NCI-H1048 (cell line): ENCODE results near the gene FARSA.
A peak's percentile ranks its signal among the peaks of the same experiment; 100 is the strongest.
"Not testable (repeated sequence)": the region's sequence is repeated elsewhere in the genome, so short reads cannot be mapped to it uniquely, and the experiment has no call there.

Experiments
- DNase-seq: peaks from one replicate; lab custom pipeline; 2025; lab: John Stamatoyannopoulos, UW

FARSA gene

DNA sequence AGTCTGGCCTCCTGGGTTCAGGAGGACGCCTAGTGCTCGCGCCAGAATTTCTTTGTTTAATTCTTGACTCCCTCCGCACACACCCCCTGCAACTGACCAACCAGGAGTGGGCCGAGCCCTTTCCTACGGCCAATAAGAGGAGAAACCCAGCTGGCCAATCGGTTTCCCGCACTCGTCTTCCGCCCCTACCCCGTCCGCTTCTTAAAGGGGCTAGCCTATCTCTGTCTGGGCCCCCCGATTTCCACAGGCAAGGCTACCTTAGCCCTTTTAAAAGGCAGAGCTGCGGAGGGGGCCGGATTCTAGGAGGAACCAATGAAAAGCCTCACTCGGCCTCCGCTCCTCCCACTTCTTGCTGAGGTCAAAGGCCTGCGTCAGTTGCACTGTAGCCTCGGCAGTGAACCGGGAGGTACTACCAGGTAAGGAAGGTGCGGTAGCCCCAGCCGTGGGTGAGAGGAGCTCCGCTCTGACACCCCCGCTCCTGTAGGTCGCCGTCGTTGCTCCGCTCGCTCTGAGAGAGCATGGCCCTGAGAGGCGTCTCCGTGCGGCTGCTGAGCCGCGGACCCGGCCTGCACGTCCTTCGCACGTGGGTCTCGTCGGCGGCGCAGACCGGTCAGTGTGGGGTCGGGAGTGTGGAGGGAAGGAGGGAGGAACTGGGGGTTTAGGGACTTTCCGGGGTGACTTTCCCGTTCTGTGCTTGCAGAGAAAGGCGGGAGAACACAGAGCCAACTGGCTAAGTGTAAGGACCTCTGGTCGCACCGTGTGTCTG is 42.5 kb downstream of the FARSA start, which contains the start of gene GCDH:
TSS of gene GCDH (plus strand) at position 374 of the 766 bp plus-strand sequence. CDS start at position 519, 145 bp downstream.
- peak; percentile 99 for DNase-seq

DNA sequence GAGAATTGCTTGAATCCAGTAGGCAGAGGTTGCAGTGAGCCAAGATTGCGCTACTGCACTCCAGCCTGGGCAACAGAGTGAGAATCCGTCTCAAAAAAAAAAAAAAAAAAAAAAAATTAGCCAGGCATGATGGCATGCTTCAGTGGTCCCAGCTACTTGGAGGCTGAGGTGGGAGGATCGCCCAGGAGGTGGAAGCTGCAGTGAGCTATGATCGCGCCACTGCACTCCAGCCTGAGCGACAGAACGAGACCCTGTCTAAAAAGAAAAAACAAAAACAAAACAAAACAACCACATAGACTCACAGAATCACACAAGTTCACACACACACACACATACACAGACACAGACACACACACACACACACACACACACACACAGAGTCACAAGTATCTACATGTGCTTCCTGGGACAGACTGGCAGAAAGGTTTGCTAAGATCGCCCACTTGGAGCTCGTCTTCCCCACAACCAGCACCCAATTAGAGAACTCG is 43.2 kb downstream of the FARSA start:
- not testable (repeated sequence) for DNase-seq

DNA sequence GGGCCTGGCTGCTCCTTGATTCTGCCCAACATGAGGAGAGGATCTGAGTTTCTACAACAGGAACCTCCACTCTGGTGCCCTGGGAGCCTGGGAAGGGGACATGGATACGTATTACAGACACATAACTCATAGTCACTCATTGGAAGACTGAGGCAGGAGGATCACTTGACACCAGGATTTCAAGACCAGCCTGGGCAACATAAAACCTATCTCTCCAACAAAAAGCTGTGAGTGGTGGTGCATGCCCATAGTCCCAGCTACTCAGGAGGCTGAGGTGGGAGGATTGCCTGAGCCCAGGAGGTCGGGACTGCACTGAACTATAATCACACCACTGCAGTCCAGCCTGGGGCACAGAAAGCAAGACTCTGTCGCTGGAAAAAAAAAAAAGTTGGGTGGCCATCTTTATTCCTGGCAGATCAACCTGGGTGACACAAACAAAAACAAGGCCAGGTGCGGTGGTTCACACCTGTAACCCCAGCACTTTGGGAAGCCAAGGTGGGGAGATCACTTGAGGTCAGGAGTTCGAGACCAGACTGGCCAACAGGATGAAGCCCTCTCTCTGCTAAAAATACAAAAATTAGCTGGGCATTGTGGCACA is 45.4 kb downstream of the FARSA start:
- DNase-seq, result no peak

DNA sequence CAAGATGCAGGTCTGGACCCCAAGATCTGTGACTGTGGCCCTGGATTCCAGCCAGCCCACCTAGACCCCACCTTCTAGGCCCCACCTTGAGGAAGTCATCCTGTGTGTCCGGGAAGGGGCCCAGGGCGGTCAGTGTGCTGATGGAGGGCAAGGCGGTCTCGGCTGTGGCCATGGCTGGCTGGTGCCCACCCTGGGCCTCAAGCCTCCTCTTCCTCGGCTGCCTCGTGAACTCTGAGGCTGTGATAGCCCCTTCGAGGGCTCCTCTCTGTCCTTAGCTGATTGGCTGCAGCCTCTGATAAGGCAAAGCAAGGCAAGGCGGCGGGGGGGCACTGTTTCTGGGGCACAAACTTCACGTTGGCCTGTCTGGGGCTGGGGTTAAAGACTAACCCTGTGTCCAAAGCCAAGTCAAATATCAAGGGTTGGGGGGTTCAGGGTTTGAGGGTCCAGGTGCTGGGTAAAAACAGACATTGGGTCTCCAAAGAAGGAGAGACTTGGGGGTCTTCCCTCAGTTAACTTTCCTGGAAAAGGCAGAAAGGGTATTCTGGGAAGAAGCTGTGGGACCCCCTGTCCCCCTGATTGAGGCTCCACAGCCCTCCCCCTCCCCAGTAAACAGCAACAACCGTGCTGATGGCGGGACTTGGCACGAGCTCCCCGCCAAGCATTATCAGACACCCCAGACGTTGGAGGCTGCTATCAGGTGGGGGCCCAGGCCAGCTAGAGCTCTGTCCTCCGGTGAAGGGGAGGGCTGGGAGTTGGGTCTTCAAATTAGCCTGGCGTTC is 46.4 kb downstream of the FARSA start, which contains the start of gene KLF1:
TSS of gene KLF1 (minus strand) at position 233 of the 779 bp plus-strand sequence. CDS start at position 172, 61 bp downstream.
- no peak for DNase-seq

DNA sequence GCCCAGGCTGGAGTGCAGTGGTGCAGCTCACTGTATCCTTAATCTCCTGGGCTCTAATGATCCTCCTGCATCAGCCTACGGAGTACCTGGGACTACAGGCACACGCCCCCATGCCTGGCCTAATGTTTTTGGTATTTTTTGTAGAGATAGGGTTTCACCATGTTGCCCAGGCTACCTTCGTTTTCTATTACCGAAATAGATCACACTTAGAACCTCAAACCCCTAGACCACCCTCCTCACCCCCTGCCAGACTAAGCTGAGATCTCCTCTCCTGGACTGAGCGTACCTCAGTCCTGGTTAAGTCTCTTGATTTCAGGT is 46.9 kb downstream of the FARSA start:
- DNase-seq, result no peak

DNA sequence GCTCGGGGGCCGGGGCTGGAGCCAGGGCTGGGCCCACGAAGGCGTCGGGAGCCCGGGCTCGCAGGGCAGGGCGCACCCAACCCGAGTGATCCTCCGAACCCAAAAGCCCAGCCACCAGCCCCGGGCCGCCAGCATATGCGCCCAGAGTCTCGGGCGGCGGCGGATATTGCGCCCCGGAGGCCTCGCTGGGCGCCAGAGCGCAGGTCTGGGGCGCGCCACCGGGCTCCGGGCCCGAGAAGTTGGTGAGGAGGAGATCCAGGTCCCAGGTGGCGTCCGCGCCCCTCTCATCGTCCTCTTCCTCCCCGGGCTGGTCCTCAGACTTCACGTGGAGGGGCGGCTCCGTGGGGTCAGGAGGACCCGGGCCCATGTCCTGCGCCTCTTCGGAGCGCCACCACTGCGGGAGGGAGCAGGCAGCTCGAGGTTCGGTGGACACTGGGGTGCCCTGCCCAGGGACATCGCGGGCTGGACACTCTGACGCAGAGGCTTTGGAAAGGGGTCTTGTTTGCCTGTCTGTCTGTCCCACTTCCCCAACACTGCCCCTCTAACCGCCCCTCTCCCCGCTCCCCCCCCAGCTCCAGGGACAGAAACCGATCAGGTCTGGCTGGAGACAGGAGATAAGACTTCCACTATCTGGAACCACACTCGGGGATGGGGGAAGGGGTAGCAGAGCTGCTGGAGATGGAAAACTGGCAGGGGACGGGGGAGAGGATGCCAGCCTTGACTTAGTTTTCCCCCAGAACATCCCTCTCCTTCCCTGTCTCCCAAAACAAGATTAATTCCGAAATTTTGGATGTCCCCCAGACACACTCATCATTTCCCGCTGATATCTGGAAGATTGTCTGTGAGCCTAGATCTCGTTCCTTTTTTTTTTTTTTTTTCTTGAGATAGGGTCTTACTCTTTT is 47.5 kb downstream of the FARSA start:
- DNase-seq, result no peak

DNA sequence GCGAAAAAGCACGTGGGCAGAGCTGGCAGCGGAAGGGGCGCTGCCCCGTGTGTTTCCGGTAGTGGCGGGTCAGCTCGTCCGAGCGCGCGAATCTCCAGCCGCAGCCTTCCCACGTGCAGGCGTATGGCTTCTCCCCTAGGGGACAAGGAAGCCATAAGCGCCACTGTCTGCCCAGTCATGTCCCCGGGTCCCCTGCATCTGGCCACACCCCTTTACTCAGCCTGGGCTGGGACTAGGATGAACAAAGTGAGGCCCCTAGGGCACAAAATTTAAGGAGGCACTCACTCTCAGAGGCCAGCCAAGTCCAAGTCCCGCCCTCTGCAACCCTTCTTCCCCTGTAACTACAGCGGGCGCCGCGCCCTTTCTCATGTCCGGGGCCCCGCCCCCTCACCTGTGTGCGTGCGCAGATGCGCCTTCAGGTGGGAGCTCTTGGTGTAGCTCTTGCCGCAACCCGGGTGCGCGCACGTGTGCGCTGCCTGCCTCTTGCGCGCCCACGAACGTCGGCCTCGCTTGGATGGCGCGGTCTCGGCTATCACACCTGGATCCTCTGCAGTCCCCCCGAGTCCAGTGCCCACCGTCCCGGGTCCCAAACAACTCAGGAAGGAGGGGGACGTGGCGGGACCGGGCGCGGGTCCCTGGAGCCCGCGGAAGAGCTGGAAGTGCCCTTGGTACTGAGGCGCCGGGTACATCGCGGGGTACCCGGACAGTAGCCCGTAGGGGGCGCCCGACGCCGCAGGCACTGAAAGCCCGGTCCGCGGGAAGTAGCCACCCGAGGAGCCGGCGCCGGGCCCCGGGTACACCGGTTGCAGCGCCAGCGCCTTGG is 48.4 kb downstream of the FARSA start:
- peak; percentile 89 for DNase-seq

DNA sequence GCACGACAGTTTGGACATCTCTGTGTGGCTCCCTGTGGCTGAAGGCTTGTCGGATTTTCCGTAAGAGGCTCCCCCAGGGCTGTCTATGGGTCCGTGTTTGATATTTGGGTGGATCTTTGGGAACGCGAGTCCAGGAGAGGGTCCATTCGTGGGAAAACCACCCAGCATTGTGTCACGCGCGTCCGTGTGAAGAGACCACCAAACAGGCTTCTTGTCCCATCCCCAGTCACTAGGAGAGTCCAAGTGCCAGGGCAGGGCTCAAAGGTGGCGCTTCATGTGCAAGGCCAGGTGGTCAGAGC is 48.9 kb downstream of the FARSA start:
- DNase-seq, result no peak

DNA sequence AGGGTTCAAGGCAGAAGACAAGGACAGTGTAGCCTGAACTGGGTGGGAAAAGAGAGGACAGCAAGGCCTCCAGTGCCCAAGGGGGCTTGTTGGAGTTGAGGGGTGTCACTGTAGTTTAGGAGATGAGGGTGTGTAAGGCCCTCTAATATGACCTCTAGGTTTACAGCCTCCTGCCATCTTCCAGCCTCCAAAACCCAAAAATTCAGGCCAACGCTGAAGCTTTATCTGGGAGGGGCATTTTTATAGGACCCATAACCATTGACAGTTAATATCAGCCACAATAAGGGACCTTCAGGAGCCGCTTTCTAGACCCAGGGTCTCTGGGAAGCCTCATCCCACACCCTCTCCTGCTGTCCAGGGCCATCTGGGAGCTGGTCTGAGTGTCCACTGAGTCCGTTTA is 49.3 kb downstream of the FARSA start:
- no peak for DNase-seq

DNA sequence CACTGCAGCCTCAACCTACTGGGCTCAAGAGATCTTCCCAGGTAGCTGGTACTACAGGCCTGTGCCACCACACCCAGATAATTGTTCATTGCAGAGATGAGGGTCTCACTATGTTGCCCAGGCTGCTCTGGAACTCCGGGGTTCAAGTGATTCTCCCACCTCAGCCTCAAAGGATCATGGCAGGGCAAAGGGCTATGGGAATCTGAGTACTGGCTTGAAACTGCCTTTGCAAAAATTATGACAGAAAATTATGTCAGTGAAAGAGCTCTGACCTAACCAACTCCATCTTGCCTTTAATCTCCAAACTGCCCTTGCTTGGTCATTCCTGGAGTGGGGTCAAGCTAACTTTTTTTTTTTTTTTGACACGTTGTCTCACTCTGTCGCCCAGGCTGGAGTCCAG is 50.9 kb downstream of the FARSA start:
- DNase-seq, result no peak

DNA sequence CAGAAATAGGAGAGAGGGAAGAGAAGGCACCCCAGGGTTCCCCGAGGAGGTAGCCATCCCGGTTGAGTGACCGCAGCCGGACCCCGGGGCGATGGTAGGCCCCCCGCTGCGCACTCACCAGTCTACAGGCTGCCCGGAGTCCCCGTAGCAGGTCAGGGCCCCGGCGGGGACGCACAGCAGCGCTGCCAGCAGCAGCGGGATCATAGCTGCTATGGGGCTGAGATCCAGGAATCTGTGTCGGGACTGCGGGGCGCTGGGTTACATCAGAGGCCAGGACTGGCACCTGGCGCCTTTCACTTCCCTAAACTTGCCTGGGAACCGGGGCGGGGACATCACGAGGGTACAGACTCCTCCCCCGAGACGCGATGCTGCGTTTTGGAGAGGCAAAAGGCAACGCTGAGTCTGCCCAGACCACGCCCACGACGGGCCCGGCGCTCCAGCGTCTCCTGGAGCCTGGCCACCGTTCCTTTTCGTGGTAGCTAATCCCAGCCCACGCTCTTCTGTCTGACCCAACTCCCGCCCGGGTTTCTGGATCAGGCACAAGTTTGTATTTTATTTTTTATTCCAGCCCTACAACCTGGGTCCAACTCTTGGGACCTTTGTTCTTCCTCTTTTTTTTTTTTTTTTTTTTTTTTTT is 52.2 kb downstream of the FARSA start, which contains the start of gene DNASE2:
TSS of gene DNASE2 (minus strand) at position 278 of the 637 bp plus-strand sequence. CDS start at position 204, 74 bp downstream.
- DNase-seq, result peak; percentile 97

DNA sequence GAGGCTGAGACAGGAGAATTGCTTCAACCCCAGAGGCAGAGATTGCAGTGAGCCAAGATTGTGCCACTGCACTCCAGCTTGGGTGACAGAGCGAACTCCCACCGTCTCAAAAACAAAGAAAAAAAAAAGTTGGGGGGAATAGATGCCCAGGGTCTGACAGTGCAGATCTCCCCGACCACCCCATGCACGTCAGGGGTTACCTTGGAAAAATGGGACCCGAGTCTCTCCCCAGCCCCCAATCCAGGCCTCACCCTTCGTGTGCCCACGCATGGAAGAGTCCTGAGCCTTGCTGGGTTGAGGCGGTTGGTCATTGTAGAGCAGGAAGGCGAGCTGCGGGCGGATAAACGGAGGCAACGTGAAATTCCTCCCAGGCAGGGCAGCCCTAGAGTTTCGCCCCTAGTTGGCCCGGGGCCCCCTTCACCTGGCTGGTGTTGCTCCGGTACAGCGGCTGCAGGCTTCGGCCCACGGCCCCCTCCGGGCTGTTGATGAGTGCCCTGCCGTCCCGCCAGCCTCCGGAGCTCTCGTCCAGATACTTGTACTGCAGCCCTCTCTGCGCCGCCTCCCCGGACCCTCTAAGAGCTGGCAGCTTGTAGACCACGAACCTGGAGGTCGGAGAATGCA is 52.9 kb downstream of the FARSA start:
- DNase-seq, result no peak

DNA sequence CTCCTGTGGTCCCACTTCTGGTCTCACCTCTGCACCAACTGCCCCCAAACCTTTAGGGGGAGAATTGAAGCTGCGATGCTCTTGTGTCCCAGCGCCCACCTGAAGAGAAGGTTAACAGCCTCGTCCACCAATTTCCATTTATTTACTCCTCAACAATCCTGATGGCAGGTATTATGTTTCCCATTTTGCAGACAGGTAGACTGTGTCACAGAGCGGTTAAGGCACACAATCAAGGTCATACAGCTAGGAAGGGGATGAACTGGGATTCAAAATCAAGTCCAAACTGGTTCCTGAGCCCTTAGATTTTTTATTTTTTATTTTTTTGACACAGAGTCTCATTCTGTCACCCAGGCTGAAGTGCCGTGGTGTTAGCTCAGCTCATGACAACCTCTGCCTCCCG is 58.4 kb downstream of the FARSA start:
- DNase-seq, result no peak

DNA sequence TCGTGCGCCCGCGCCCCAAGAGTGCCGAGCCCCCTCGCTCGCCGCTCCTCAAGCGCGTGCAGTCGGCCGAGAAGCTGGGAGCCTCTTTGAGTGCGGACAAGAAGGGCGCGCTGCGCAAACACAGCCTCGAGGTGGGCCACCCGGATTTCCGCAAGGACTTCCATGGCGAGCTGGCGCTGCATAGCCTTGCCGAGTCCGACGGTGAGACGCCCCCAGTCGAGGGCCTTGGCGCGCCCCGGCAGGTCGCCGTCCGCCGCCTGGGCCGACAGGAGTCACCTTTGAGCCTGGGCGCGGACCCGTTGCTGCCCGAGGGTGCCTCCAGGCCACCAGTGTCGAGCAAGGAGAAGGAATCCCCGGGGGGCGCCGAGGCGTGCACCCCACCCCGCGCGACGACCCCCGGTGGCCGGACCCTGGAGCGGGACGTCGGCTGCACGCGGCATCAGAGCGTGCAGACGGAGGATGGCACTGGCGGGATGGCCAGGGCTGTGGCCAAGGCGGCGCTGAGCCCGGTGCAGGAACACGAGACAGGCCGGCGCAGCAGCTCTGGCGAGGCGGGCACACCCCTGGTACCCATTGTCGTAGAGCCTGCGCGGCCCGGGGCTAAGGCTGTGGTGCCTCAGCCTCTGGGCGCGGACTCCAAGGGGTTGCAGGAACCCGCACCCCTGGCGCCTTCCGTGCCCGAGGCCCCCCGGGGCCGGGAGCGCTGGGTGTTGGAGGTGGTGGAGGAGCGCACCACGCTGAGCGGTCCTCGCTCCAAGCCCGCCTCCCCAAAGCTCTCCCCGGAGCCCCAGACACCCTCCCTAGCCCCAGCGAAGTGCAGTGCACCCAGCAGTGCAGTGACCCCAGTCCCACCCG is 59.4 kb downstream of the FARSA start:
- no peak for DNase-seq

DNA sequence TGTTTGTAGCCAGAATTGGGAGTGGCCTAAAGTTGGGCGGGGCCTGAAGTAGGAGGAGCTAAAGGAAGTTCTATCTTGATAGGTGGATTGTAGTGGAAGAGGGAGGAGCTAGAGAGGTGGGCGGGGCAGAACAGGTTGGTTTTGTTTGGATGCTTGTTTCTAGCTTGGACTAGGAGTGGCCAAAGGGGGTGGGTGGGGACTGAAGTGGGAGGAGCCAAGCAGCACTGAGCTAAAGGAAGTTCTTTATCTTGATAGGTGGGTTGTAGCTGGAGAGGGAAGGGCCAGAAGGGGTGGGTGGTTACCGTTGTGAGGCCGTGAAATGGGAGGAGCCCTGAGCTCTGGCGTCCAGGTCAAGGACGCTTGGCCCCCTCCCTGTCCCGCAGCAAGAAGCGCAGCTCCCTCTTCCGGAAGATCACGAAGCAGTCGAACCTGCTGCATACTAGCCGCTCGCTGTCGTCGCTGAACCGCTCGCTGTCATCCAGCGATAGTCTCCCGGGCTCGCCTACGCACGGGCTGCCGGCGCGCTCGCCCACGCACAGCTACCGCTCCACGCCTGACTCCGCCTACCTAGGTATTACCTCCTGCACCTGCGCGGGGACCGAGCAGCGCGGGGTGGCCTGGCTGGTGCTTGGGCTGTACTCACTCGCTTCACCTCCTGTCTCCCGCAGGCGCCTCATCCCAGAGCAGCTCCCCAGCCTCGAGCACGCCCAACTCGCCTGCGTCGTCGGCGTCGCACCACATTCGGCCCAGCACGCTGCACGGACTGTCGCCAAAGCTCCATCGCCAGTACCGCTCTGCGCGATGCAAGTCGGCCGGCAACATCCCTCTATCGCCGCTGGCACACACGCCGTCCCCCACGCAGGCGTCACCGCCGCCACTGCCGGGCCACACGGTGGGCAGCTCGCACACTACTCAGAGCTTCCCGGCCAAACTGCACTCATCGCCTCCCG is 60.3 kb downstream of the FARSA start:
- DNase-seq, result peak; percentile 18
